8988T (cell line): ENCODE data around the gene FLRT1.

Source experiments
- DNase-seq: peaks from one replicate; pipeline ENCODE4 v3.0.0; 2011

FLRT1 gene

GRCh38 chr11:64049509-64049908 is 13.8 kb downstream of the FLRT1 start:
- no peak for DNase-seq

DNA sequence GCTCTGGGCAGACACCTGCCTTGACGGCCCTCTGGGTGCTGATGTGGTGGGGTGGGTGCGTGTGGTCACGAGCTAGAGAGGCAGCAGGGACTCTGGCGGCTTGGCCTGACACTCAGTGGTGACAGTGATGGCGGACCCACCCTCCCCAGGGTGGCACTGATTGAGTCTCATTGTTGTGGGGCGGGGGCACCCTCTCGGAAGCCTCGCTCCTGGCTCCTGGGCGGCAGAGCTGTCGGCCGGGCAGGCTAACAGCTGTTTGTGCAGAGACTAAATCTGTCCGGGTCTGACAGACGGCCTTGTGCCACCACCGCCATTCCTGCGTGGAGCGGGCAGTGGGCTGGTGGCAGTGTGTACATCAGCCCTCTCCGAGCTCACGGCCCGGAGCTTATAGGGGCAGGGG is 15.6 kb downstream of the FLRT1 start:
- no peak for DNase-seq

- DNase-seq: no peak
Measured at GRCh38 chr11:64052436-64052835, 16.7 kb downstream of the FLRT1 start.

GRCh38 chr11:64052938-64053622 is 17.3 kb downstream of the FLRT1 start:
- no peak for DNase-seq

GRCh38 chr11:64053699-64054098 is 18.0 kb downstream of the FLRT1 start:
- no peak for DNase-seq

- no peak for DNase-seq
Measured at GRCh38 chr11:64055077-64055476, 19.3 kb downstream of the FLRT1 start.

DNA sequence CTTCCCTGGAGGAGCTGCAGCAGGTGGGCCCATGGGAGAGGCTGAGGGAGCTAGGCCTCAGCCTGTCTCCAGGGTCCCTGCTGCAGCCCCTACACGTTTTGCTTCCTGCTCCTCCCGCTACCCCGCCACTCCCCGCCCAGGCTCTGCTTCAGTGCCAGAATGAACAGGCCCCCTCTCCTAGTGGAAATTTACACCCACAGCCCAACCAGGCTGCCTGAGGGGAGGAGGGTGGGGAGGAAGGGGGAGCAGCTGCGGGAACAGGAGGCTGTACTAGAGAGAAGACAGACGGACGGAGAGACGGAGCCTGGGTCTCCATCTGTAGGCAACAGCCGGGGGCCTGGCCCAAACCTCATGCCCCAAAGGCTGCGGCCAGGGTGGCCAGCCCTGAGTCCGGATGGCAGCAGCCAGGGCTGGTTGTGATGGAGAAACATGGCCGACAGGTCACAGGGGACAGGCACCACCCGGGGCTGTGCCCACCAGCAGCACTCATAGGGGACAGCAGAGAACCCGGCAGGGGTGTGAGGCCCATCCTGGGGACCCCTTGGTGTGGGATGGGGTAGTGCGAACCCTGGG is 20.6 kb downstream of the FLRT1 start:
- no peak for DNase-seq

GRCh38 chr11:64056861-64057260 is 21.1 kb downstream of the FLRT1 start:
- DNase-seq: no peak

- DNase-seq: no peak
Measured at GRCh38 chr11:64057890-64058289, 22.2 kb downstream of the FLRT1 start.

DNA sequence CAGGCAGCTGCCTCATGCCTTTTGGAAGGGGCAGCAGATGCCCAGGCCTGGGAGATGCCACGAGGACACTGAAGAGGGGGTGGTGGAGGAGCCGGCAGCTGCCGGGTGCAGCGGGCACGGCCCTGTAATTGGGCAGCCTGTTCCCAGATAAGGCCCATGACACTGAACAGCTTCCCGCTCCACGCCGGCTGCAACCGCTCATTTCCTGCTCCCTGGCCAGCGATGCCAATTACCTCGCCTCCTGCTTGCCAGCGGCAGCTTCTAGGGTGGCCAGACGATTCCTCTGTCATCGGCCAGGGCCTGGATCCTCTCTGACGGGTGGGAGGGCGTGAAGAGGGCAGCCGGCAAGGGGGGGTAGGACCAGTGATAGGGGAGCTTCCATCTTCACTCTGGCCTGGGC is 22.8 kb downstream of the FLRT1 start:
- DNase-seq: no peak

DNA sequence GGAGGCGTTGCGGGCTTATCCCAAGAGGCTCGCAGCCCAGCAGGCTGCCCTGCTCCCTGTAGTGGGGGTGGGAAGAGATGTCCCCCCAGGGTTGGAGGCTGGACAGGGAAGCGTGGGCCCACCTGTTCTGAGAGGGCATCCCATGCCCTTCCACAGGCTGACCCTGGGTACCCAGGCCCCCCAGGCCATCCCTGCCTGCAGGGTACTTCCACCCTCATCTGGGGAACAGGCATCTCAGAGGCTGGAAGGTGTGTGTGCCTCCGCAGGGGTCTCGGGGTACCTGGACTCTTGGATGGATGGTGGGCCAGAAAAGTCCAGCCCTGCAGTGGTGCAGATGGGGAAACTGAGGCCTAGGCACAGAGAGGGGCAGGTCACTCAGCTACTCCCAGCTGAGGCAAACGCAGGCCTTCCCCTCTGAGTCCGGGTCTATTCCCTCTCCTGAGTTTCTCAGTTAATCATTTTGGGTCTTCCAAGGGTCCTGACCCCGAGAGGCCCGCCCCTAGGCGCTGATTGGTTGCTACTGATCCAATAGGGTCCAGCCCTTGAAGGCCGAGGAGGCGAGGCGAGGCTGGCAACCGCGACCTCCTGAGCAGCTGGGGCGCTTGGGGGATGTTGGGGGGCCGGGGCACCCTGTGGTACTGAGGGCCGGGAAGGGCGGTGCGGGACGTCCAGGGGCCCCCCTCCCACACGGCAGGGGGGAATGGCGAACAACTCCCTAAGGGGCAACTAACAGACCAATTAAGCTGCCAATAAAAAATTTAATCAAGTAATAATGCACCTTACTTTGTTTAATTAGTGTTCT is 23.8 kb downstream of the FLRT1 start:
- no peak for DNase-seq

- no peak for DNase-seq
Measured at GRCh38 chr11:64060263-64060860, 24.6 kb downstream of the FLRT1 start.

GRCh38 chr11:64060861-64061444 is 25.2 kb downstream of the FLRT1 start:
- no peak for DNase-seq

DNA sequence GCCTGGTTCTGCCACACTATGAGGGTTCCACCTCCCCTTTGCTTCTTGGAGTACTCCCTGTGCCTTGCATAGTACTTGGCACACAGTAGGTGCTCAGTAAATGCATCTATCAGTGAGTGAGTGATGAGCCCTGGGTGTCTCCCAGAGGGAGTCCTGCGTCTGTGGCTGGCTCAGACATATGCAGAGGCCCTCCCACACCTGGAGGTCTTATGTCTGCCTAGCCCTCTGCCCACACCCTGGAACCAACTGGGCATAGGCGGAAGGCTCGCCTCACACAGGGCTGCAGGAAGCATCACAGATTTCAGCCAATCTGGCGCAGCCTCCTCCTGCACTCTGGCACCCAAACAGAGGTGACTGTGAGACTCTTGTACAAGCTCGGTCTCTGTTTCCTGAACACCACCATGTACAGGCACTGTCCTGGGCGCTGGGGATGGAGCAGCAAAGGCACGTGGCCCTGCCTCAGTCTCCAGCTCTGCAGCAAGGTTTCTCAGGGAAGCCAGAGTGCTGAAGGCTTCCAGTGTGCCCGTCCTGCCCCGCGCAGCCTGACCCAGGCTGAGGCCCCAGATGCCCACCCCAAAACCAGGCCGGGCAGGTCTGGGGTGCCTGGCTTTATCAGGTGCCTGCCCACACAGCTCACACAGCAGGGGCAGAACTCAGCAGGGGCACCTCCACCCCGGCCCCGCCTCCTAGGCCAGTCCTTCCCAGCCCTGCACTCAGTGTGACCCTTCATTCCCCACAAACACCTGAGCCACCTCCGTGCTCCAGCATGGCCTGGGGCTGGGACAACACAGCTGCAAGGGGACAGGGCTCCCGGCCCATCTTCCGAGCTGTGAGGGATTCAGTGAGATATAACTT is 26.7 kb downstream of the FLRT1 start:
- no peak for DNase-seq

DNA sequence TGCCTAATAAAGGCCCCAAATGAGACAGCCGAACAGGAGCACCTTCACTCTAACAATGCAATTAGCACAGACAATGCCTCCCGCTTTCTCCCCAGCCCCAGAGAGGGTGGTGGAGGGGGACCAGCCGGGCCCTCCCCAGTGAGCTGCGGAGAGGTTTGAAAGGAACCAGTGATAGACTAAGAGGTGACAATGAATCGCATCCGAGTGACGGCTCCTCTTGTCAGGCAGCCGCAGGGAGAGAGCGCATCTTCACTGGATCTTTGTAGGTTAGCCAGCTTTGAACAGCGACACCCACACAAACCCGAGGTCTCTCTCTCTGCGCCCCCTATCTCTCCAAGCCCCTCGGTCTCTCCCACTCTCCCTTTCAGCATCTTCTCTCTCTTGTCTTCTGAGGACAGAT is 28.0 kb downstream of the FLRT1 start:
- DNase-seq: no peak

DNA sequence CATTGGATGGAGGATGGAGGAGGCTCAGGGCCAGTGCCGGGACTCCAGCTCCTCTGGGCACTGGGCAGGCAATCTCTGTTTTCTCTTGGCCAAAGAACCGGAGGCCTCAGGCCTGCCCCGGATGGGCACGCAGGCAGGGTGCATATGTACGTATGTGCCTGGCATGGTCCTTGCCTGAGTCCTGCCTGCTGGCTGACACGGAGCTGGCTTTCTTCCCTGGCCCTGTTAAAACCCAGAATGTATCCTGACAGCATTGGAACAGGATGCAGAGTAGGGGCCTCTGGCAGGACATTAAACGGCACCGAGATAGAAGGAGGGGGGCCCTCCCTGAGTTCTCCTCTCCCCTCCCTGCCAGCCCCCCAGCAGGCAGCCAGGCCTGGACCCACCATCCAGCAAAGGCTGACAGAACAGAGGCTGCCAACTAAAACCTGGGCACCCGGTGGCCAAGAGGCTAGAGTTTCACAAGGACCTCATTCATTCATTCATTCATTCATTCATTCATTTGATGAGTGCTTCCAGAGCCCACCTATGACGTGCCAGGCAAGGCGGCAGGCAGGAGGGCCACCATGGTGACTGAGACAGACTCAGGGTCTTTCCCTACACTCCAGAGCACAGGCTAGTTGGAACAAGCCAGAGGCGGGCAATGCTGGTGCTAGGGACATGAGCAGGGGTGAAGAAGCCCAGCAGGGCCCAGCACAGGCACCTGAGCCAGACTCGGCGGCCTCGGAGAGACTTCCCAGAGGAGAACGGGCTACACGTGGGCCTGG is 28.8 kb downstream of the FLRT1 start:
- DNase-seq: no peak

- no peak for DNase-seq
Measured at GRCh38 chr11:64065141-64065465, 29.4 kb downstream of the FLRT1 start.

GRCh38 chr11:64065712-64066111 is 30.0 kb downstream of the FLRT1 start:
- DNase-seq: no peak

- no peak for DNase-seq
Measured at GRCh38 chr11:64067230-64067993, 31.7 kb downstream of the FLRT1 start.

- no peak for DNase-seq
Measured at GRCh38 chr11:64068705-64069400, 33.1 kb downstream of the FLRT1 start.
